Measurements from ENCODE around the gene BCL2.

DNA sequence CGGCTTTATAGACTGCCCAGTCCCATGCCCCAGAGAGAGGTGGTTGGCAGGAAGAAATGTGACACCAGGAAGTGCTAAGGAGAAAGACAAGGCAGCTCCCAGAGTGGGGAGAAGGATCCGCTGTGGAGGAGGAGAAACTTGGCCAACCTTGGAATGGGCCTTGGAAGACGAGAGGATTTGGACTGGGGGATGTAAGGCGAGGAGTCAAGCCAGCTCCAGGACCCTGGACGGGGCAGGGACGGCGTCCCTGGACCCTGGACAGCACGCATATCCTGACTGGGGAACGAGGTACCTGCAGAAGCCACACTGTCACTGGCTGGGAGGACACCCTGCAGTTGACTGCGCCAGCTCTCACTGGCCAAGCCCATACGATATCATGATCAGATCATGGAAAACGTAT lies 153.4 kb downstream of the BCL2 start:
- TF ChIP-seq, protein P1, sequence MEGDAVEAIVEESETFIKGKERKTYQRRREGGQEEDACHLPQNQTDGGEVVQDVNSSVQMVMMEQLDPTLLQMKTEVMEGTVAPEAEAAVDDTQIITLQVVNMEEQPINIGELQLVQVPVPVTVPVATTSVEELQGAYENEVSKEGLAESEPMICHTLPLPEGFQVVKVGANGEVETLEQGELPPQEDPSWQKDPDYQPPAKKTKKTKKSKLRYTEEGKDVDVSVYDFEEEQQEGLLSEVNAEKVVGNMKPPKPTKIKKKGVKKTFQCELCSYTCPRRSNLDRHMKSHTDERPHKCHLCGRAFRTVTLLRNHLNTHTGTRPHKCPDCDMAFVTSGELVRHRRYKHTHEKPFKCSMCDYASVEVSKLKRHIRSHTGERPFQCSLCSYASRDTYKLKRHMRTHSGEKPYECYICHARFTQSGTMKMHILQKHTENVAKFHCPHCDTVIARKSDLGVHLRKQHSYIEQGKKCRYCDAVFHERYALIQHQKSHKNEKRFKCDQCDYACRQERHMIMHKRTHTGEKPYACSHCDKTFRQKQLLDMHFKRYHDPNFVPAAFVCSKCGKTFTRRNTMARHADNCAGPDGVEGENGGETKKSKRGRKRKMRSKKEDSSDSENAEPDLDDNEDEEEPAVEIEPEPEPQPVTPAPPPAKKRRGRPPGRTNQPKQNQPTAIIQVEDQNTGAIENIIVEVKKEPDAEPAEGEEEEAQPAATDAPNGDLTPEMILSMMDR (IDR thresholded peaks at IDR 0.05), result no peak
- TF ChIP-seq POLR2A (IDR thresholded peaks at IDR 0.05), result no peak
